HCT116 (cell line): ENCODE results near the gene TGFBR3. TPM values are rescaled to one million over a fixed set of nuclear protein-coding genes. Genes with fewer than 3 reads are reported as not detected.

Experiments
- ATAC-seq: fragments of 200-7000 bp; cut with Tn5 transposase; 2 replicates; pipeline ENCODE4 v1.9.1; 2020; ENCODE audit warnings: mild to moderate bottlenecking, moderate library complexity
- BruUV-seq: library from RNA; stranded (reverse); fragments of 400-500 nt; replicated peaks from 2 replicates; lab custom pipeline; 2021; lab: Mats Ljungman, UMichigan
- CTCF ChIA-PET: fragments of 300-600 bp; sonication (Branson Sonifier 250); formaldehyde crosslinking; loops from one replicate; lab custom pipeline; 2021; ENCODE audit warnings: antibody characterized with exemption; lab: Charles Lee
- POLR2A ChIA-PET: fragments of 300-600, 350-600 bp; sonication (Branson Sonifier 250); formaldehyde crosslinking; loops from one replicate; lab custom pipeline; 2021; ENCODE audit warnings: antibody characterized with exemption; lab: Charles Lee
- RAD21 ChIA-PET, 2 experiments: fragments of 300-600 bp; sonication (Branson Sonifier 250); formaldehyde crosslinking; loops; one replicate each; lab custom pipeline; 2023; ENCODE audit warnings: low total read pairs in 2 of 2; ENCODE audit not compliant: uncharacterized antibody in 2 of 2, unreplicated experiment in 2 of 2, low non-redundant PET in 1 of 2; lab: Charles Lee
- DNase-seq: peaks from one replicate; pipeline ENCODE4 v3.0.0-alpha.2; 2010; ENCODE audit warnings: low read depth, low spot score
- H2AFZ ChIP-seq: fragments of 200-600 bp; shearing (Covaris generic), sonication (generic); 2 replicates; pipeline ENCODE4 v1.6.1; 2017; ENCODE audit warnings: low read depth, mixed run types, mixed read lengths, antibody characterized with exemption, low read length; ENCODE audit not compliant: poor library complexity, severe bottlenecking
- H3K27ac ChIP-seq: 2 replicates; pipeline ENCODE4 v1.5.1; 2012; ENCODE audit warnings: low read depth, low read length
- H3K27me3 ChIP-seq: fragments of 200-600 bp; sonication (generic); 2 replicates; pipeline ENCODE4 v1.6.1; 2016; ENCODE audit warnings: mixed run types, low read length, mixed read lengths; ENCODE audit not compliant: insufficient read depth
- H3K36me3 ChIP-seq, 2 experiments: fragments of 200-500 bp in 1 of 2; fragments of 200-600 bp in 1 of 2; sonication (Bioruptor generic) in 1 of 2; sonication (generic) in 1 of 2; 2 replicates each; pipeline versions ENCODE4 v1.5.1 to v1.6.1; 2014 to 2016; ENCODE audit warnings: low read length in 2 of 2, inconsistent platforms in 1 of 2, mixed read lengths in 1 of 2, mixed run types in 1 of 2; ENCODE audit not compliant: insufficient read depth in 2 of 2, control insufficient read depth in 1 of 2
- H3K4me1 ChIP-seq, 2 experiments: fragments of 200-600 bp in 1 of 2; sonication (generic) in 1 of 2; 2 replicates each; pipeline versions ENCODE4 v1.5.1 to v1.6.1; 2012 to 2017; ENCODE audit warnings: low read length in 2 of 2, inconsistent platforms in 1 of 2, mild to moderate bottlenecking in 1 of 2, mixed read lengths in 1 of 2, mixed run types in 1 of 2, moderate library complexity in 1 of 2; ENCODE audit not compliant: insufficient read depth in 2 of 2, control insufficient read depth in 1 of 2
- H3K4me2 ChIP-seq: fragments of 200-600 bp; sonication (generic); 2 replicates; pipeline ENCODE4 v1.6.1; 2017; ENCODE audit warnings: mixed run types, low read length, mixed read lengths
- H3K4me3 ChIP-seq, 2 experiments: fragments of 200-600 bp in 1 of 2; sonication (generic) in 1 of 2; replicated peaks in 1 of 2; 2 replicates each; pipeline ENCODE4 v1.5.1; 2011 to 2016; ENCODE audit warnings: low read length in 2 of 2, control low read depth in 1 of 2, low read depth in 1 of 2, mild to moderate bottlenecking in 1 of 2, mixed read lengths in 1 of 2, mixed run types in 1 of 2
- H3K79me2 ChIP-seq: fragments of 200-600 bp; sonication (generic); 2 replicates; pipeline ENCODE4 v1.6.1; 2017; ENCODE audit warnings: mild to moderate bottlenecking, mixed run types, low read length, moderate library complexity, mixed read lengths; ENCODE audit not compliant: insufficient read depth
- H3K9ac ChIP-seq: fragments of 200-600 bp; sonication (generic); 2 replicates; pipeline ENCODE4 v1.6.1; 2016; ENCODE audit warnings: low read length, mixed read lengths
- H3K9me2 ChIP-seq: fragments of 200-600 bp; sonication (generic), shearing (Covaris generic); 2 replicates; pipeline ENCODE4 v1.6.1; 2017; ENCODE audit warnings: mixed run types, mild to moderate bottlenecking, moderate library complexity; ENCODE audit not compliant: insufficient read depth
- H3K9me3 ChIP-seq, 2 experiments: fragments of 200-500 bp in 1 of 2; fragments of 200-600 bp in 1 of 2; sonication (Bioruptor generic) in 1 of 2; sonication (generic) in 1 of 2; 2 replicates each; pipeline ENCODE4 v1.6.1; 2014 to 2017; ENCODE audit warnings: low read length in 2 of 2, mixed read lengths in 2 of 2, inconsistent platforms in 1 of 2, low read depth in 1 of 2, mild to moderate bottlenecking in 1 of 2, mixed run types in 1 of 2, moderate library complexity in 1 of 2; ENCODE audit not compliant: control insufficient read depth in 1 of 2, insufficient read depth in 1 of 2
- H4K20me1 ChIP-seq: fragments of 200-600 bp; sonication (generic), shearing (Covaris generic); 2 replicates; pipeline ENCODE4 v1.6.1; 2017; ENCODE audit warnings: mixed run types, mild to moderate bottlenecking, moderate library complexity; ENCODE audit not compliant: insufficient read depth
- CBX3 ChIP-seq: IDR thresholded peaks from 2 replicates; pipeline ENCODE4 v1.6.1; 2012; ENCODE audit warnings: low read depth
- CEBPB ChIP-seq: IDR thresholded peaks from 2 replicates; pipeline ENCODE4 v1.6.1; 2012; ENCODE audit warnings: low read depth
- EGR1 ChIP-seq: IDR thresholded peaks from 2 replicates; pipeline ENCODE4 v1.6.1; 2012; ENCODE audit warnings: low read depth
- ELF1 ChIP-seq: IDR thresholded peaks from 2 replicates; pipeline ENCODE4 v1.6.1; 2012; ENCODE audit warnings: low read depth, borderline replicate concordance
- EZH2 ChIP-seq: fragments of 200-600 bp; sonication (generic); IDR thresholded peaks from 2 replicates; pipeline ENCODE4 v1.6.1; 2017; ENCODE audit warnings: antibody characterized with exemption, mixed run types
- EZH2phosphoT487 ChIP-seq: fragments of 200-600 bp; IDR thresholded peaks from 2 replicates; pipeline ENCODE4 v1.6.1; 2018; ENCODE audit warnings: antibody characterized with exemption, borderline replicate concordance
- FOSL1 ChIP-seq: IDR thresholded peaks from 2 replicates; pipeline ENCODE4 v1.6.1; 2012; ENCODE audit warnings: low read depth
- JUND ChIP-seq: IDR thresholded peaks from 2 replicates; pipeline ENCODE4 v1.6.1; 2012
- POLR2A ChIP-seq: IDR thresholded peaks from 2 replicates; pipeline ENCODE4 v1.7.0; 2011; ENCODE audit warnings: borderline replicate concordance; ENCODE audit not compliant: insufficient read depth, insufficient read length; ENCODE audit errors: extremely low read depth
- POLR2AphosphoS5 ChIP-seq: IDR thresholded peaks from 2 replicates; pipeline ENCODE4 v1.6.1; 2011; ENCODE audit warnings: mild to moderate bottlenecking, low read depth, low read length, moderate library complexity
- RAD21 ChIP-seq: IDR thresholded peaks from 2 replicates; pipeline ENCODE4 v1.6.1; 2012; ENCODE audit warnings: low read depth, mild to moderate bottlenecking
- SIN3A ChIP-seq: IDR thresholded peaks from 2 replicates; pipeline ENCODE4 v1.6.1; 2012; ENCODE audit warnings: low read depth
- SP1 ChIP-seq: IDR thresholded peaks from 2 replicates; pipeline ENCODE4 v1.6.1; 2012; ENCODE audit warnings: low read depth
- YY1 ChIP-seq: IDR thresholded peaks from 2 replicates; pipeline ENCODE4 v1.6.1; 2011; ENCODE audit warnings: low read length, low read depth, moderate library complexity, mild to moderate bottlenecking; ENCODE audit not compliant: insufficient replicate concordance; ENCODE audit errors: extremely low read depth
- ZFX ChIP-seq: fragments of 450-650 bp; IDR thresholded peaks from 2 replicates; pipeline ENCODE4 v1.6.1; 2017
- ZNF274 ChIP-seq: fragments of 200-500 bp; sonication (Bioruptor generic); IDR thresholded peaks from 2 replicates; pipeline ENCODE4 v1.6.1; 2014; ENCODE audit warnings: mild to moderate bottlenecking, low read depth, low read length, inconsistent platforms
- intact Hi-C: fragments of 100-400 bp; cut with micrococcal nuclease; formaldehyde crosslinking; loops from 2 replicates; pipeline ENCODE4 v1.10.0; 2022
- total RNA-seq: library from RNA; stranded (reverse); gene quantifications from one replicate; pipeline ENCODE4 v1.2.1, GENCODE V29; 2021; ENCODE audit not compliant: unreplicated experiment
- TF ChIP-seq, protein P1 (sequence below): IDR thresholded peaks from 2 replicates; pipeline ENCODE4 v1.6.1; 2012
- TF ChIP-seq, protein P2 (sequence below): IDR thresholded peaks from 2 replicates; pipeline ENCODE4 v1.6.1; 2012; ENCODE audit warnings: low read depth
- TF ChIP-seq, protein P3 (sequence below): IDR thresholded peaks from 2 replicates; pipeline ENCODE4 v1.6.1; 2012

TGFBR3 gene
- total RNA-seq, 1 experiment from 2014 or later, result 7.1 TPM

DNA sequence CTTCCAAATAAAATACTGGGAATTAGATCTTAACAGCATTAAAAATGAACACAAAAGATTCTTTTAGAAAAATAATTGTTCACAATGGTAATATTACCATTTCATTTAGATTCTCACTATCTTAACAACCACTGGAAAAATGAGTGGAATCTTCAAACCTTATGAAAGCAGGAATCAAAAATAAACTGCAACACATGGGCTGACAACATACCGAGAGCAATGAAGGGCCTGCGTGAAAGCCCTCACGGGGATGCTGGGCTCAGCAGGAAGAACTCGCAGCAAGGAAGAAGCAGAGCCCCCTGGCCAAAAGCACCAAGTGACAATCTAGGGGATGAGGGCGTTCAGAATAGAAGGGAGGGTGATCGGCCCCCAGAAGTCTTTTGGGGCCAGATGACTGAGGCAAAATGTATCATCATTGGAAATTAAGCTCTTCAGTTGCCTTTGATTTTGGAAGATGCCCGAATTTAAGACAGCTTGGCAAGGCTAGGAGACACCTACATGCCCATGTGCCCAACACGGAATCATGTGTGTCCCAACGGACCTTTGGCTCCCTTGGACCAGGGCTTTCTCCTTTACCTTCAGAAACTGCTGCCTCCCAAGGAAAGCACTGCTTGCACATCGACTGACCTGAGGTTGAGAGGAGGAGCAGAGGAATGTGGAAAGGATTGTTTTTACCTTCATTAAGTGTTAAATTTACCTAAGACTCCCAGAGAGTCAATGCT is 103.9 kb downstream of the TGFBR3 start:
- H2AFZ ChIP-seq, result no peak overlapping the region
- no peaks in the 10 kb centered on the region for H3K79me2 ChIP-seq
- H4K20me1 ChIP-seq, result no peaks in the 10 kb centered on the region
- ChIA-PET CTCF (no interaction called here), POLR2A (no interaction called here), RAD21 (no interaction called here)
- H3K9me3 ChIP-seq, result no peaks in the 10 kb centered on the region
- intact Hi-C loops, result no loop called here
- H3K36me3 ChIP-seq, result no peaks in the 10 kb centered on the region
- H3K4me2 ChIP-seq, result no peak overlapping the region
- no peak for ATAC-seq
- no peaks in the 10 kb centered on the region for H3K27me3 ChIP-seq
- no peak overlapping the region for H3K27ac ChIP-seq
- no peaks in the 10 kb centered on the region for H3K9me2 ChIP-seq
- DNase-seq, result no peak
- H3K4me1 ChIP-seq, result no peaks in the 10 kb centered on the region
- TF ChIP-seq JUND (no peak), EZH2phosphoT487 (no peak), CBX3 (no peak), EZH2 (no peak), EGR1 (no peak), POLR2AphosphoS5 (no peak), POLR2A (no peak)
- H3K9ac ChIP-seq, result no peak overlapping the region
- no peak overlapping the region for H3K4me3 ChIP-seq
- no TSS peak for BruUV-seq

DNA sequence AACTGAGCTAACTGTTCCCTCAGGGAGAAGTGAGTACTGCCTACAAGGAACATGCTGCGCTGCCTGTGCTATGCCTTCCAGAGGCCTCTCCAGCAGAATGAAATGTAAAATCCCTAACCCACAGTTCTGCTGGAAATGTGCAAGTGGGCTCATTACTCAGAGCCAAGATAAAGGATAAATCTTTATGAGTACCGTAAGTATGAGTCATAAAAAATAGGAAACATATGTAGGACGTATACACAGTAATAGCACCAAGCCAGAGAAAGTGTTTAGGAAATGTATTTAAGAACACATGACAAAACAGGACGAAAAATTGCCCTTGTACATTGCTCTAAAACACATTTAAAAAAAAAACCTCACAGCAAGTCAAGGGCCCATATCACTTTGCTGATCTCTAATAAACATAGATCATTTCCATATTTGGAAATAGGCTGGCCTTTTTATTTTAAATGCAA is 104.6 kb downstream of the TGFBR3 start:
- Histone ChIP-seq H3K27ac (no peak overlapping the region), H3K9me2 (no peaks in the 10 kb centered on the region), H3K27me3 (no peaks in the 10 kb centered on the region), H4K20me1 (no peaks in the 10 kb centered on the region), H3K9ac (no peak overlapping the region), H3K4me1 (no peaks in the 10 kb centered on the region), H2AFZ (no peak overlapping the region), H3K36me3 (no peaks in the 10 kb centered on the region), H3K9me3 (no peaks in the 10 kb centered on the region), H3K4me2 (no peak overlapping the region), H3K4me3 (no peak overlapping the region), H3K79me2 (no peaks in the 10 kb centered on the region)
- POLR2A ChIA-PET, result no interaction called here
- RAD21 ChIA-PET, result no interaction called here
- DNase-seq, result no peak
- no TSS peak for BruUV-seq
- CTCF ChIA-PET, result no interaction called here
- no peak for ATAC-seq
- intact Hi-C loops, result no loop called here
- TF ChIP-seq FOSL1 (no peak), ZFX (no peak), ELF1 (no peak), RAD21 (no peak), EZH2 (no peak), JUND (no peak), SIN3A (no peak), POLR2AphosphoS5 (no peak), YY1 (no peak), ZNF274 (no peak), CEBPB (no peak), CBX3 (no peak), POLR2A (no peak), SP1 (no peak), EZH2phosphoT487 (no peak)
- TF ChIP-seq, protein P1, sequence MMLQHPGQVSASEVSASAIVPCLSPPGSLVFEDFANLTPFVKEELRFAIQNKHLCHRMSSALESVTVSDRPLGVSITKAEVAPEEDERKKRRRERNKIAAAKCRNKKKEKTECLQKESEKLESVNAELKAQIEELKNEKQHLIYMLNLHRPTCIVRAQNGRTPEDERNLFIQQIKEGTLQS, result no peak
- TF ChIP-seq, protein P2, sequence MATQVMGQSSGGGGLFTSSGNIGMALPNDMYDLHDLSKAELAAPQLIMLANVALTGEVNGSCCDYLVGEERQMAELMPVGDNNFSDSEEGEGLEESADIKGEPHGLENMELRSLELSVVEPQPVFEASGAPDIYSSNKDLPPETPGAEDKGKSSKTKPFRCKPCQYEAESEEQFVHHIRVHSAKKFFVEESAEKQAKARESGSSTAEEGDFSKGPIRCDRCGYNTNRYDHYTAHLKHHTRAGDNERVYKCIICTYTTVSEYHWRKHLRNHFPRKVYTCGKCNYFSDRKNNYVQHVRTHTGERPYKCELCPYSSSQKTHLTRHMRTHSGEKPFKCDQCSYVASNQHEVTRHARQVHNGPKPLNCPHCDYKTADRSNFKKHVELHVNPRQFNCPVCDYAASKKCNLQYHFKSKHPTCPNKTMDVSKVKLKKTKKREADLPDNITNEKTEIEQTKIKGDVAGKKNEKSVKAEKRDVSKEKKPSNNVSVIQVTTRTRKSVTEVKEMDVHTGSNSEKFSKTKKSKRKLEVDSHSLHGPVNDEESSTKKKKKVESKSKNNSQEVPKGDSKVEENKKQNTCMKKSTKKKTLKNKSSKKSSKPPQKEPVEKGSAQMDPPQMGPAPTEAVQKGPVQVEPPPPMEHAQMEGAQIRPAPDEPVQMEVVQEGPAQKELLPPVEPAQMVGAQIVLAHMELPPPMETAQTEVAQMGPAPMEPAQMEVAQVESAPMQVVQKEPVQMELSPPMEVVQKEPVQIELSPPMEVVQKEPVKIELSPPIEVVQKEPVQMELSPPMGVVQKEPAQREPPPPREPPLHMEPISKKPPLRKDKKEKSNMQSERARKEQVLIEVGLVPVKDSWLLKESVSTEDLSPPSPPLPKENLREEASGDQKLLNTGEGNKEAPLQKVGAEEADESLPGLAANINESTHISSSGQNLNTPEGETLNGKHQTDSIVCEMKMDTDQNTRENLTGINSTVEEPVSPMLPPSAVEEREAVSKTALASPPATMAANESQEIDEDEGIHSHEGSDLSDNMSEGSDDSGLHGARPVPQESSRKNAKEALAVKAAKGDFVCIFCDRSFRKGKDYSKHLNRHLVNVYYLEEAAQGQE, result no peak
- TF ChIP-seq, protein P3, sequence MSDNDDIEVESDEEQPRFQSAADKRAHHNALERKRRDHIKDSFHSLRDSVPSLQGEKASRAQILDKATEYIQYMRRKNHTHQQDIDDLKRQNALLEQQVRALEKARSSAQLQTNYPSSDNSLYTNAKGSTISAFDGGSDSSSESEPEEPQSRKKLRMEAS, result no peak
